Measurements from ENCODE around the gene GPR26.

GPR26 gene

GRCh38 chr10:123703195-123703790 is 37.1 kb downstream of the GPR26 start:
- no peak for DNase-seq (ENCODE audit: low spot score in 2 of 2)
- H3K27me3 ChIP-seq (ENCODE audit: low read depth) = 0 out of 2 replicates have a peak, but pooled peaks cover 3% of the 10 kb centered on the region
- H3K4me1 ChIP-seq = no peaks in the 10 kb centered on the region
- no peak overlapping the region for H3K4me3 ChIP-seq
- in situ Hi-C loops (cut with MboI; ENCODE audit: low sequenced_read_pairs) = no loop called here
- H3K36me3 ChIP-seq (replicated peaks) = no peaks in the 10 kb centered on the region
- no peaks in the 10 kb centered on the region for H3K9me3 ChIP-seq

GRCh38 chr10:123704076-123704475 is 37.9 kb downstream of the GPR26 start:
- no peaks in the 10 kb centered on the region for H3K9me3 ChIP-seq
- DNase-seq (ENCODE audit: low spot score in 2 of 2) = no peak
- 0 out of 2 replicates have a peak, but pooled peaks cover 3% of the 10 kb centered on the region for H3K27me3 ChIP-seq (ENCODE audit: low read depth)
- H3K36me3 ChIP-seq (replicated peaks) = no peaks in the 10 kb centered on the region
- no peak overlapping the region for H3K4me3 ChIP-seq
- no peaks in the 10 kb centered on the region for H3K4me1 ChIP-seq
- in situ Hi-C loops (cut with MboI; ENCODE audit: low sequenced_read_pairs) = no loop called here

- Histone ChIP-seq H3K4me3 (no peak overlapping the region), H3K27me3 (ENCODE audit: low read depth) (0 out of 2 replicates have a peak, but pooled peaks cover 3% of the 10 kb centered on the region), H3K4me1 (no peaks in the 10 kb centered on the region), H3K36me3 (replicated peaks) (no peaks in the 10 kb centered on the region), H3K9me3 (no peaks in the 10 kb centered on the region)
- in situ Hi-C loops (cut with MboI; ENCODE audit: low sequenced_read_pairs) = no loop called here
- no peak for DNase-seq (ENCODE audit: low spot score in 2 of 2)
Observed at GRCh38 chr10:123704812-123705211, 38.7 kb downstream of the GPR26 start.

GRCh38 chr10:123706236-123706635 is 40.1 kb downstream of the GPR26 start:
- Histone ChIP-seq H3K9me3 (no peaks in the 10 kb centered on the region), H3K4me3 (no peak overlapping the region), H3K27me3 (ENCODE audit: low read depth) (no peaks in the 10 kb centered on the region), H3K36me3 (replicated peaks) (no peaks in the 10 kb centered on the region), H3K4me1 (no peaks in the 10 kb centered on the region)
- in situ Hi-C loops (cut with MboI; ENCODE audit: low sequenced_read_pairs) = no loop called here
- DNase-seq (ENCODE audit: low spot score in 2 of 2) = no peak

GRCh38 chr10:123715546-123715945 is 49.4 kb downstream of the GPR26 start:
- no peak overlapping the region for H3K4me3 ChIP-seq
- H3K9me3 ChIP-seq = no peaks in the 10 kb centered on the region
- no peaks in the 10 kb centered on the region for H3K36me3 ChIP-seq (replicated peaks)
- no peaks in the 10 kb centered on the region for H3K4me1 ChIP-seq
- in situ Hi-C loops (cut with MboI; ENCODE audit: low sequenced_read_pairs) = no loop called here
- no peaks in the 10 kb centered on the region for H3K27me3 ChIP-seq (ENCODE audit: low read depth)
- no peak for DNase-seq (ENCODE audit: low spot score in 2 of 2)

GRCh38 chr10:123717336-123717735 is 51.2 kb downstream of the GPR26 start:
- Histone ChIP-seq H3K4me1 (no peaks in the 10 kb centered on the region), H3K4me3 (no peak overlapping the region), H3K9me3 (no peaks in the 10 kb centered on the region), H3K27me3 (ENCODE audit: low read depth) (no peaks in the 10 kb centered on the region), H3K36me3 (replicated peaks) (no peaks in the 10 kb centered on the region)
- in situ Hi-C loops (cut with MboI; ENCODE audit: low sequenced_read_pairs) = no loop called here
- DNase-seq (ENCODE audit: low spot score in 2 of 2) = no peak

- no peaks in the 10 kb centered on the region for H3K27me3 ChIP-seq (ENCODE audit: low read depth)
- DNase-seq (ENCODE audit: low spot score in 2 of 2) = no peak
- H3K36me3 ChIP-seq (replicated peaks) = no peaks in the 10 kb centered on the region
- H3K4me1 ChIP-seq = no peaks in the 10 kb centered on the region
- no peaks in the 10 kb centered on the region for H3K9me3 ChIP-seq
- H3K4me3 ChIP-seq = no peak overlapping the region
- in situ Hi-C loops (cut with MboI; ENCODE audit: low sequenced_read_pairs) = no loop called here
Observed at GRCh38 chr10:123718544-123719060, 52.4 kb downstream of the GPR26 start.

GRCh38 chr10:123720536-123720935 is 54.4 kb downstream of the GPR26 start:
- no peaks in the 10 kb centered on the region for H3K4me1 ChIP-seq
- H3K9me3 ChIP-seq = no peaks in the 10 kb centered on the region
- no peak for DNase-seq (ENCODE audit: low spot score in 2 of 2)
- in situ Hi-C loops (cut with MboI; ENCODE audit: low sequenced_read_pairs) = no loop called here
- no peaks in the 10 kb centered on the region for H3K36me3 ChIP-seq (replicated peaks)
- no peak overlapping the region for H3K4me3 ChIP-seq
- no peaks in the 10 kb centered on the region for H3K27me3 ChIP-seq (ENCODE audit: low read depth)

GRCh38 chr10:123721441-123722049 is 55.4 kb downstream of the GPR26 start:
- in situ Hi-C loops (cut with MboI; ENCODE audit: low sequenced_read_pairs) = no loop called here
- H3K9me3 ChIP-seq = no peaks in the 10 kb centered on the region

GRCh38 chr10:123722351-123722750 is 56.2 kb downstream of the GPR26 start:
- in situ Hi-C loops (cut with MboI; ENCODE audit: low sequenced_read_pairs) = no loop called here
- H3K4me3 ChIP-seq = no peak overlapping the region
- H3K27me3 ChIP-seq (ENCODE audit: low read depth) = no peaks in the 10 kb centered on the region
- H3K36me3 ChIP-seq (replicated peaks) = no peaks in the 10 kb centered on the region
- H3K9me3 ChIP-seq = no peaks in the 10 kb centered on the region
- no peaks in the 10 kb centered on the region for H3K4me1 ChIP-seq
- no peak for DNase-seq (ENCODE audit: low spot score in 2 of 2)

More at GRCh38 chr10:123721441-123722049, 55.4 kb downstream of the GPR26 start:
- Histone ChIP-seq H3K36me3 (replicated peaks) (no peaks in the 10 kb centered on the region), H3K4me3 (no peak overlapping the region), H3K27me3 (ENCODE audit: low read depth) (no peaks in the 10 kb centered on the region), H3K4me1 (no peaks in the 10 kb centered on the region)
- DNase-seq (ENCODE audit: low spot score in 2 of 2) = no peak

- no peak overlapping the region for H3K4me3 ChIP-seq
- in situ Hi-C loops (cut with MboI; ENCODE audit: low sequenced_read_pairs) = no loop called here
- DNase-seq (ENCODE audit: low spot score in 2 of 2) = no peak
- H3K36me3 ChIP-seq (replicated peaks) = no peaks in the 10 kb centered on the region
- H3K27me3 ChIP-seq (ENCODE audit: low read depth) = no peaks in the 10 kb centered on the region
- no peaks in the 10 kb centered on the region for H3K4me1 ChIP-seq
- H3K9me3 ChIP-seq = no peaks in the 10 kb centered on the region
Observed at GRCh38 chr10:123724747-123725146, 58.6 kb downstream of the GPR26 start.

- Histone ChIP-seq H3K36me3 (replicated peaks) (no peaks in the 10 kb centered on the region), H3K4me3 (no peak overlapping the region), H3K4me1 (no peaks in the 10 kb centered on the region), H3K27me3 (ENCODE audit: low read depth) (no peaks in the 10 kb centered on the region), H3K9me3 (no peaks in the 10 kb centered on the region)
- in situ Hi-C loops (cut with MboI; ENCODE audit: low sequenced_read_pairs) = no loop called here
- DNase-seq (ENCODE audit: low spot score in 2 of 2) = no peak
Observed at GRCh38 chr10:123726381-123726780, 60.2 kb downstream of the GPR26 start.

- Histone ChIP-seq H3K4me1 (no peaks in the 10 kb centered on the region), H3K27me3 (ENCODE audit: low read depth) (no peaks in the 10 kb centered on the region), H3K4me3 (no peak overlapping the region), H3K36me3 (replicated peaks) (no peaks in the 10 kb centered on the region), H3K9me3 (no peaks in the 10 kb centered on the region)
- in situ Hi-C loops (cut with MboI; ENCODE audit: low sequenced_read_pairs) = no loop called here
- no peak for DNase-seq (ENCODE audit: low spot score in 2 of 2)
Observed at GRCh38 chr10:123726836-123727235, 60.7 kb downstream of the GPR26 start.

GRCh38 chr10:123729523-123729922 is 63.4 kb downstream of the GPR26 start:
- no peak for DNase-seq (ENCODE audit: low spot score in 2 of 2)
- Histone ChIP-seq H3K36me3 (replicated peaks) (no peaks in the 10 kb centered on the region), H3K9me3 (no peaks in the 10 kb centered on the region), H3K4me3 (no peak overlapping the region), H3K27me3 (ENCODE audit: low read depth) (no peaks in the 10 kb centered on the region), H3K4me1 (no peaks in the 10 kb centered on the region)
- in situ Hi-C loops (cut with MboI; ENCODE audit: low sequenced_read_pairs) = no loop called here

Measured in HAP-1 (cell line).